ENCODE results near the gene AGBL1.

GRCh38 chr15:86399041-86399954, 319.6 kb downstream of the AGBL1 start:
- TF ChIP-seq CTCF (IDR thresholded peaks at IDR 0.05) (no peak), POLR2A (IDR thresholded peaks at IDR 0.05) (no peak)

Data from right lobe of liver (tissue), 4 donors.